Jurkat, Clone E6-1 (cell line): ENCODE results near the gene GCH1.
"Not testable (repeated sequence)": the region's sequence is repeated elsewhere in the genome, so short reads cannot be mapped to it uniquely, and the experiment has no call there.

Experiments
- DNase-seq: peaks from one replicate; pipeline ENCODE4 v3.0.0-alpha.2; 2011; ENCODE audit warnings: low read depth, low spot score
- H3K4me3 ChIP-seq: 2 replicates; pipeline ENCODE4 v1.5.1; 2011; ENCODE audit warnings: mild to moderate bottlenecking, low read length, control low read depth, moderate library complexity

Gene GCH1

GRCh38 chr14:54916101-54916500, 13.5 kb upstream of the GCH1 start:
- H3K4me3 ChIP-seq: no peak overlapping the region
- DNase-seq: no peak

GRCh38 chr14:54909817-54910558, 7.4 kb upstream of the GCH1 start:
- DNase-seq: no peak
- H3K4me3 ChIP-seq: no peak overlapping the region

GRCh38 chr14:54908973-54909372, 6.3 kb upstream of the GCH1 start:
- not testable (repeated sequence) for H3K4me3 ChIP-seq, DNase-seq

DNA sequence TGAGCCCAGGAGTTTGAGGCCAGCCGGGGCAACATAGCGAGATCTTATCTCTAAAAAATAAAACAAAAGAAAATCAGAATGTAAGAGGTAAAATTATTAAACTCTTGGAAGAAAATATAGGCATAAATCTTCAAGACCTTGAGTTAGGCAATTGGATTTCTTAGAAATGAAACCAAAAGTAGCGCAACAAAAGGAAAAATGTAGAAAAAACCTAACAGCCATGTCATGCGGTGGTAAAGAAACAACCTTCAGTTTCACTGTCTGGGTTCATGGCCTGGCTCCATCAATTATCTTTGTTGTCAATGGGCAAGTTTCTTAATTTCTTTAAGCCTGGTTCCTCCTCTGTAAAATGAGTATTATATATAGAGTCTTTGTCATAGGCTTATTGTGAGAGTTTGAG, 5.6 kb upstream of the GCH1 start:
- DNase-seq: no peak
- H3K4me3 ChIP-seq: no peak overlapping the region

DNA sequence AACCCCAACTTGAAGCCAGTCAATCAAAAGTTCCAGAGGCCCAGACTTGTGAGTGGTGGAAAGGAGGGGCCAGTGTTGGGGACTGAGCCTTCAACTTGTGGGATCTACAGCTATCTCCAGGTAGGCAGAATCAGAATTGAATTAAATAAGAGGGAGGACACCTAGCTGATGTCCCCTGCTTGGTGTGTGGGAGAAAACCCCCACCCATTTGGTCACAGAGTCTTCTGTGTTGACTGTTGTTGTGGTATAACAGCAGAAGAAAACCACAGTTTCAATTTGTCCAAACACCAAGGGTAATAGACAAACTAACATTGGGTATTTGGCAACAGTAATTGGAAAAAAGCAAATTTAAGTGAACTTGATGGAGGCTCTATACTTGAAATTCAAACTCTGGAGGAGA, 3.4 kb upstream of the GCH1 start:
- DNase-seq: no peak
- no peak overlapping the region for H3K4me3 ChIP-seq

DNA sequence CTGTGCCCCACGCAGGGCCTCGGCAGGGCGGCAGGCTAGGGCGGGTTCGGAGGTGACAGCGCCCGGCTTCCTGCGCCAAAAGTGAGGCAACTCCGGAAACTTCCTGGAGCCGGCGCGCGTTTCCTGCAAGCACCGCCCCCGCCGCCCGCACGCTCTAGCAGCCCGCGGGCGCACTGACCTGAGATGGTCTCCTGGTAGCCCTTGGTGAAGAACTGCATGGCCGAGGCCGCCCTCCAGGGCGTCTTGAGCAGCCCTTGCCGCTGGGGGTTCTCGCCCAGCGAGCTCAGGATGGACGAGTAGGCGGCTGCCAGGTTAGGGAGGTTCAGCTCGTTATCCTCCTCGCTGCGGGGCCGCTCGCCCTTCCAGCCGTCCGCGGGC, 494 bp downstream of the GCH1 start:
- peak overlapping the region; percentile 82 for H3K4me3 ChIP-seq
- DNase-seq: peak; percentile 54

DNA sequence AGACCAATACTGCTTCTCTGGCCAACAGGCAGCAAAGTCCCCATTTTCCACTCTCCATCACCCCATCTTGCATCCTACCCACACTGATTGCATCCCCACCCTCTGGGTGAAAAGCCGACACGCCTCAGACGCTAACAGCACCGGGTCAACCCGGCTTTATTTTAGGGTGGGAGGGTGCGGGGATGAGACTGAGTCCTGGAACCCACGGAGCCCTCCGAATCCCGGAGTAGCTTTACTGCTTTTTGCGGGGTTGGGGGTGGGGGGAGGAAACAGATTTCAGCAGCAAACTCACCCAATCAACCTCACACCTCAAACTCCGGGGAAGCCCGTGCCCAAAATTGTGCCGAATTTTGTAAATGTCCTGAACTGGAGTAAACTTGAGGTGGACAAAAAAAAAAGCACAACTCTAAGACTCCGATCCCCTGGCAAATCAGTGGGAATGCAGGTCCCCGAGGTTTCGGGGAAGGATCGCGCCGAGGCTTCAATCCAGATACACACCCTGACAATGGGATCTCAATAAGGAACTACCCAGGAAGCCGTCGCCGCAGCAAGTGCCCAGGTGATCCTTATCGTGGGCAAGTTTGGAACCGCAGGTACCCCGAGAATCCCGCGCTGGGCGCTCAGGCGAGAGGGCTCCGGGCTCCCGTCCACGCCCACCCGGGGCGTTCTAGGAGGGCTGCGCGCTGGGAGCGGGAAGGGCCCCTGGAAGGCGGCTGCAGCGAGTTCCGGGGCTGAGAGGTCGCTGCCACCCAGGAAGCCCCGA, 1.1 kb downstream of the GCH1 start:
- DNase-seq: no peak
- peak overlapping the region; percentile 82 for H3K4me3 ChIP-seq

DNA sequence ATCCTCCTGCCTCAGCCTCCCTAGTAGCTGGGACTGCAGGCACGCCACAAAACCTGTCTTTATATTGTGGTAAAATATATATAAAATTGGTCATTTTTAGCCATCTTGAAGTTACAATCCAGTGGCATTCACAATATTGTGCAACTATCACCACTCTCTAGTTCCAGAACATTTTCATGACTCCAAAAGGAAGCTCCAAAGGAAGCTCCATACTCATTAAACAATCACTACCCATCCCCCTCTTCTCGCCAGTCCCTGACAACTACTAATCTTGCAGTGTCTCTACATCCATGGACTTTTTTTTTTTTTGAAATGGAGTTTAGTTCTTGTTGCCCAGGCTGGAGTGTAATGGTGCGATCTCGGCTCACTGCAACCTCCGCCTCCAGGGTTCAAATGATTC, 3.1 kb downstream of the GCH1 start:
- no peak for DNase-seq
- H3K4me3 ChIP-seq: no peak overlapping the region

- DNase-seq, H3K4me3 ChIP-seq: not testable (repeated sequence)
Observed at GRCh38 chr14:54897809-54898555, 4.6 kb downstream of the GCH1 start.

DNA sequence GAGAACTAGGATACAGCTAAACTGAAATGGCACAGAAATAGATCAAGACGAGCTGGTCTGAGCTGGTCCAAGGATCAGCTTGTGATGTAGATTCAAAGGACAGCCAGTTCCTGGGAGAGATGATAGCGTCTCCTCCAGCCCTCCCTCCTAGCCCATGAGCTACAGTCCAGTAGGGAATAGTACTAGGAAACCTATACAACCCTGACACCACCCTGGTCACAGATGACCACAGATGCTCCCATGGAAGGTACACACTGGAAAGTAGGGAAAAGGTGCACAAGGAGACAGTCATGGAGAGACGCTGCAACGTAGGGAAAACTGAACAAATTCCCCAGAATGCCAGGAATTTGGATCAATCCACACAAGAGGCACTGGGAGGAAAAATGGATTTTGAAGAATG, 6.9 kb downstream of the GCH1 start:
- DNase-seq: no peak
- H3K4me3 ChIP-seq: no peak overlapping the region

DNA sequence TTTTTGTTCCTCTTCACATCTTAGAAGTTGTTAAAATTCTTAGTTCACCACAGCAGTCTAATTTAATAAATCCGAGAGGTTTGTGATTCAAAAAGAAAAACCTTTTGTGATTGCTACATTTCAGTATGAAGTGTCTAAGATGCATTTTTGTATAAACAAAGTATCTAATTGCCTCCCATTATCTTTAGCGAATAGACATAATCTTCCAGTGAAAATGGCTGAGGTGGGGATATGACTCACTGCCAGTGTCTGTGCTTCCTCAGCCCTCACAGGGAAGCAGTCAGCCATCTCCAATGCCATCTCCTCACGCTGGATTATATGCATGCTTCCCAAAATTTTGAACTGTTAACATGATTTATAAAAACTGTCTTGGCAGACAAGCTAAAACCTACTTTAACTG, 7.6 kb downstream of the GCH1 start:
- no peak for DNase-seq
- no peak overlapping the region for H3K4me3 ChIP-seq

DNA sequence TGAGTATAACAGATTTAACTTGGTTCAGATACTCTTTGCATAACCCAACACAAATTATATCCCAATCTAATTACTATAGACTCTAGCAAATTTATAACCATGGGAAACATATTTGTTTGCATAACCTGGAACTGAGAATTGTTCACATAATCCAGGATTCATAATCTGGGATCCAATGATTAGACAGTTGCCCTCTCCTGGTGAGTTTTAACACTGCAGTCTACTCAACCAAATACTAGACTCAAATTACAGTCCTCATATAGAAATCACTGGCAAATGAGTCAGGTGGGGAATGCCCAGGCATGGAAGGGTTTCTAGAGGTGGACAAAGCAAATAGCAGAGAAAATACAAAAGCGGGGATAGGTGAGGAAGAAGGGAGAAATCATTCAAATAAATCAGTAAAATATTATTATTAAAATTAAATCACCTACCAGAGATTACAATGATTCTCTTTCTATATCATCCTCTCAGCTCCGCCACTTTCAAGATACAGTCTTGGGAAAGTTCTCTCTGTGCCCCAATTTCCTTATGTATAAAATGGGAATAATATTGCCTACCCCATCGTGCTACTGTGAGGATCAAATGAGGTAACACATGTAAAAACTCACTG, 9.4 kb downstream of the GCH1 start:
- DNase-seq: peak; percentile 24
- H3K4me3 ChIP-seq: no peak overlapping the region

- DNase-seq: no peak
- no peak overlapping the region for H3K4me3 ChIP-seq
Observed at GRCh38 chr14:54891471-54892245, 11.0 kb downstream of the GCH1 start.

GRCh38 chr14:54890788-54891187, 11.8 kb downstream of the GCH1 start:
- no peak for DNase-seq
- no peak overlapping the region for H3K4me3 ChIP-seq

DNA sequence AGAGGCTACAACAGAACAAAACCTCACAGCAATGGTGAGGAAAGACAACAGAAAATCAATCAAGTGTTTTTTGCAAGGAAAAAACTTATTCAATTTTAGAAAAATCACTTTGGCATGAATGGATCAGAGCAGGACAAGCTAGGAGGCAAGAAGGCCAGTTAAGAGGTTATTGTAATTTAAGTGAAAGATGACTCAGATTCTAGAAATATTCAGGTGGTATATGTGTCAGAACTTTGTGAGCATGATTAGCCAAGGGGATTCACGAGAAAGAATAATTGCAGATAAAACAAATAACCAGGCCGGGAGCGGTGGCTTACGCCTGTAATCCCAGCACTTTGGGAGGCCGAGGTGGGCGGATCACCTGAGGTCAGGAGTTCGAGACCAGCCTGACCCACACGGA, 12.7 kb downstream of the GCH1 start:
- no peak for DNase-seq
- no peak overlapping the region for H3K4me3 ChIP-seq

DNA sequence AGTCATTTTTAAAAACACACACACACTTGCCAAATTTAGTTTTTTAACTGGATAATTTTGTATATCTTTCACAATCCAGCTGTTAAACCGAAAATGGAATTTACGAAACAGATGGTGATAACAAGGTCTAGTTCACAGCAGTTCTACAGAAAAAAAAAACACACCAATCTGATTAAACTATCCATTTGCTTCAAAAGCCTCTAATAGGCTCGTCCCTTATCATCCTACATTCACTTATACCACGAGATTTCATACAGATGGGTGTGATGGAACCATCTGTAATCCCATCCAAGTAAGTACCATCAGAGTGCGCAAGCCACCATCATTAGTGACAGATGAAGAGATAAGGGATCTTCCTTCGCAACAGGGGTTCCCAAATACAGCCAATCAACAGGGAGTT, 20.1 kb downstream of the GCH1 start:
- no peak overlapping the region for H3K4me3 ChIP-seq
- DNase-seq: no peak

DNA sequence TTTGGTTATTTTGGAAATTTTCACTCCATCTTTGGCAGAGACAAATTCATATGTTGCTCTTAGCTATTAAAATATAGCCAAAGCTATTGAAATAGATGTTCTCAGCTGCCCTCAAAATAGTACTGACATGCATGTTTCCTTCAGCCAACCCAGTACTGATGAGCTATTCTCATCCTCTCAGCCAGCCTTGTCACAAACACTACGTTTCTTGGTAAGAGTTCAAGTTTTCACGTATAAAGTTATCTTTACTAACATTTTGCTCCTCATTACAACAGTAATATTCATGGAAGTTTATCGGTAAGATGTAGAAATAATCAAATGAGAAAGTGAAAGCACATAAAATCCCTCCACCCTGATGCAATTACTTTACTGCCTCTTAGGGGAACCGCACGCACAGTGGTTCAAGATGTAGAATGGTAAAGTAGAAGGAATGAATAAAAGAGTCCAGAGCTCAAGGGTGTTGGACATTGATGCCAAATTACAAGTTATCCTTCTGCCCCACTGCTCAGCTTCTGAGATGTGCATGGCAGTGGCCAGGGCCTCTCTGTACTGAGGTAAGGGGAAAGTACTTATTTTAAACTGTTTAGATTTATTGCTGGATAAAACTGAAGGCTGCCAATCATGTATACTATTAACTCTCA, 20.7 kb downstream of the GCH1 start:
- peak; percentile 39 for DNase-seq
- peak overlapping the region; percentile 55 for H3K4me3 ChIP-seq

DNA sequence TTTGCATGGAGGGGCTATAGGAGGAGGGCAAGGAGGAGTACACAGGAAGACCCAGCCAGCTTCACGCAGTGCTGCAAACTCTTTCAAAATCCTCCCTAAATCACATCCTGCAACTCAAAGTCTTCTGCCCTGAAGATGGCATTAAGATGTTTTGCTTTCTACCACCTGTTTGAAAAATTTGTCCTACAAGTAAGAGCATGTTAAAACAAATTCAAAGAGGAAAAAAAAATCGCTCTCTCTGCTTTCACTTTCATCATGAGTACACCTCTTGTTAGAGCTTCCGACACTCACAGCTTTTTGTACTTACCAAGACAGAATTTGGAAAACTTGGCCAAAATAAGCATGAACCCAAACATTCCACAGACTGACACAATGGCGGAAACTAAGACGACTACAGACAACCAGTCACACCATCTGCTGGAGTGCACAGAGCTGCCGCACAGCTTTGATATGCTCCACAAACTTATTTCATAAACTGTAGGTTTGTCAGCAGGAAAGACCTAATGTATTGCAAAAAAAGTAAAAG, 21.3 kb downstream of the GCH1 start:
- H3K4me3 ChIP-seq: peak overlapping the region; percentile 55
- DNase-seq: peak; percentile 75
